ENCODE data around the gene EPN1.

Gene EPN1

GRCh38 chr19:55658846-55659459 lies 16.1 kb upstream of the EPN1 start:
- Histone ChIP-seq H4K20me1 (ENCODE audit: insufficient read depth) (peaks cover 16% of the 10 kb centered on the region), H3K27me3 (ENCODE audit: insufficient read depth, low read depth) (no peaks in the 10 kb centered on the region), H3K4me2 (0 out of 2 replicates have a peak overlapping the region, but pooled peaks have one; percentile 2), H3K27ac (no peak overlapping the region), H3K4me3 (IDR thresholded peaks at IDR 0.05; ENCODE audit: insufficient read depth, low read depth, low read length) (no peak overlapping the region), H3K4me1 (ENCODE audit: low read depth, poor library complexity, severe bottlenecking) (peaks cover 22% of the 10 kb centered on the region), H3K9ac (no peak overlapping the region), H3K36me3 (ENCODE audit: insufficient read depth) (peaks cover 18% of the 10 kb centered on the region; the same call in 1 of the 2 replicates), H2AFZ (ENCODE audit: low read depth) (no peak overlapping the region), H3K79me2 (ENCODE audit: insufficient read depth, low read depth) (peaks cover 81% of the 10 kb centered on the region)
- no peak for TF ChIP-seq CTCF (conservative IDR thresholded peaks at IDR 0.05; ENCODE audit: low read depth, low read length)

GRCh38 chr19:55659822-55660221 lies 15.2 kb upstream of the EPN1 start:
- Histone ChIP-seq H3K79me2 (ENCODE audit: insufficient read depth, low read depth) (peaks cover 90% of the 10 kb centered on the region), H3K27ac (no peak overlapping the region), H3K4me2 (no peak overlapping the region), H3K9ac (no peak overlapping the region), H3K36me3 (ENCODE audit: insufficient read depth) (peaks cover 18% of the 10 kb centered on the region; the same call in 1 of the 2 replicates), H4K20me1 (ENCODE audit: insufficient read depth) (peaks cover 16% of the 10 kb centered on the region), H3K4me3 (IDR thresholded peaks at IDR 0.05; ENCODE audit: insufficient read depth, low read depth, low read length) (no peak overlapping the region), H2AFZ (ENCODE audit: low read depth) (no peak overlapping the region), H3K4me1 (ENCODE audit: low read depth, poor library complexity, severe bottlenecking) (peaks cover 22% of the 10 kb centered on the region), H3K27me3 (ENCODE audit: insufficient read depth, low read depth) (no peaks in the 10 kb centered on the region)
- no peak for TF ChIP-seq CTCF (conservative IDR thresholded peaks at IDR 0.05; ENCODE audit: low read depth, low read length)

- H3K4me1 ChIP-seq (ENCODE audit: low read depth, poor library complexity, severe bottlenecking), result peaks cover 22% of the 10 kb centered on the region
- no peak overlapping the region for H3K4me3 ChIP-seq (IDR thresholded peaks at IDR 0.05; ENCODE audit: insufficient read depth, low read depth, low read length)
- H4K20me1 ChIP-seq (ENCODE audit: insufficient read depth), result peaks cover 16% of the 10 kb centered on the region
- no peak overlapping the region for H3K9ac ChIP-seq
- peaks cover 18% of the 10 kb centered on the region; the same call in 1 of the 2 replicates for H3K36me3 ChIP-seq (ENCODE audit: insufficient read depth)
- H3K27me3 ChIP-seq (ENCODE audit: insufficient read depth, low read depth), result no peaks in the 10 kb centered on the region
- peaks cover 94% of the 10 kb centered on the region for H3K79me2 ChIP-seq (ENCODE audit: insufficient read depth, low read depth)
- H3K4me2 ChIP-seq, result no peak overlapping the region
- no peak overlapping the region for H3K27ac ChIP-seq
- TF ChIP-seq CTCF (conservative IDR thresholded peaks at IDR 0.05; ENCODE audit: low read depth, low read length), result no peak
- no peak overlapping the region for H2AFZ ChIP-seq (ENCODE audit: low read depth)
Observed at GRCh38 chr19:55660404-55660803, 14.6 kb upstream of the EPN1 start.

- Histone ChIP-seq H3K4me3 (IDR thresholded peaks at IDR 0.05; ENCODE audit: insufficient read depth, low read depth, low read length) (no peak overlapping the region), H3K27ac (no peak overlapping the region), H3K4me2 (no peak overlapping the region), H3K9ac (no peak overlapping the region), H3K36me3 (ENCODE audit: insufficient read depth) (peaks cover 18% of the 10 kb centered on the region; the same call in 1 of the 2 replicates), H3K79me2 (ENCODE audit: insufficient read depth, low read depth) (peaks cover 94% of the 10 kb centered on the region), H3K27me3 (ENCODE audit: insufficient read depth, low read depth) (no peaks in the 10 kb centered on the region), H2AFZ (ENCODE audit: low read depth) (no peak overlapping the region), H3K4me1 (ENCODE audit: low read depth, poor library complexity, severe bottlenecking) (peaks cover 22% of the 10 kb centered on the region), H4K20me1 (ENCODE audit: insufficient read depth) (peaks cover 16% of the 10 kb centered on the region)
- no peak for TF ChIP-seq CTCF (conservative IDR thresholded peaks at IDR 0.05; ENCODE audit: low read depth, low read length)
Observed at GRCh38 chr19:55660991-55661390, 14.0 kb upstream of the EPN1 start.
